ENCODE data around the gene DYSF.

The DYSF gene

DNA sequence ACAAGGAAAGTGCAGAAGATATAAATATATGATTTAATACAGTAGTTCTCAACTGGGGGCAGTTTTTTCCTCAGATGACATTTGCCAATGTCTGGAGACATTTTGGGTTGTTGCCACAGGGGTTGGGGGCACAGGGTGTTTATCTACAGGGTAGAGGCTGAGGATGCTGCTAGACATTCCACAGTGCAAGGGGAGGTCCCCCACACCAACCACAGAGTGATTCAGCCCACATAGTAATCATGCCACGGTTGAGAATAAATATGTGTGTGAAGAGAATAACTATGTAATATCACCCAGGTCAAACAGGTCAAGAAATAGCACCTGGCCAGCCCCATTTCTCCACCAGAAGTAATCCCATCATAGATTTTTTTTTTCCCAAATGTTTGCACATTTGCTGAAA lies 17.9 kb downstream of the DYSF start:
- DNase-seq (ENCODE audit: low spot score) = no peak
- TF ChIP-seq, protein P1, sequence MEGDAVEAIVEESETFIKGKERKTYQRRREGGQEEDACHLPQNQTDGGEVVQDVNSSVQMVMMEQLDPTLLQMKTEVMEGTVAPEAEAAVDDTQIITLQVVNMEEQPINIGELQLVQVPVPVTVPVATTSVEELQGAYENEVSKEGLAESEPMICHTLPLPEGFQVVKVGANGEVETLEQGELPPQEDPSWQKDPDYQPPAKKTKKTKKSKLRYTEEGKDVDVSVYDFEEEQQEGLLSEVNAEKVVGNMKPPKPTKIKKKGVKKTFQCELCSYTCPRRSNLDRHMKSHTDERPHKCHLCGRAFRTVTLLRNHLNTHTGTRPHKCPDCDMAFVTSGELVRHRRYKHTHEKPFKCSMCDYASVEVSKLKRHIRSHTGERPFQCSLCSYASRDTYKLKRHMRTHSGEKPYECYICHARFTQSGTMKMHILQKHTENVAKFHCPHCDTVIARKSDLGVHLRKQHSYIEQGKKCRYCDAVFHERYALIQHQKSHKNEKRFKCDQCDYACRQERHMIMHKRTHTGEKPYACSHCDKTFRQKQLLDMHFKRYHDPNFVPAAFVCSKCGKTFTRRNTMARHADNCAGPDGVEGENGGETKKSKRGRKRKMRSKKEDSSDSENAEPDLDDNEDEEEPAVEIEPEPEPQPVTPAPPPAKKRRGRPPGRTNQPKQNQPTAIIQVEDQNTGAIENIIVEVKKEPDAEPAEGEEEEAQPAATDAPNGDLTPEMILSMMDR (IDR thresholded peaks at IDR 0.05; ENCODE audit: borderline replicate concordance, control extremely low read depth, extremely low read depth, insufficient read depth, missing control alignments) = no peak
- in situ Hi-C loops (cut with MboI; ENCODE audit: low sequenced_read_pairs, unreplicated experiment) = no loop called here

DNA sequence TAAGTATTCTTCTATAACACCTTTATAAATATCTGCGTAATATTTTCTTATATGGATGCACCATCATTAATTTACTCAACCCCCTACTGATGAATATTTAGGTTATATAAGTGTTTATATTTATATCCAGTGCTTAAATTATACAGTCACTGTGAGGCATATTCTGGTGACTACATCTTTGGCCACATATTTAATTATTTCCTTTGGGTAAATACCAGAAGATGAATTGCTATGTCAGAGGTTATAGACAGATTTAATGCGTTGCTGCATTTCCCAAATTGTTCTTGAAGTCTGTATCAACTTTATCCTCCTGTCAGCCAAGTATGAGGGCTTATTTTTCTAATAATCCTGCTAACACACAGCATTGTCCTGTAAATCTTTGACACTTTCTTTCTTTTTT lies 18.7 kb downstream of the DYSF start:
- DNase-seq (ENCODE audit: low spot score) = no peak
- in situ Hi-C loops (cut with MboI; ENCODE audit: low sequenced_read_pairs, unreplicated experiment) = no loop called here
- TF ChIP-seq, protein P1 (IDR thresholded peaks at IDR 0.05; ENCODE audit: borderline replicate concordance, control extremely low read depth, extremely low read depth, insufficient read depth, missing control alignments) = no peak

DNA sequence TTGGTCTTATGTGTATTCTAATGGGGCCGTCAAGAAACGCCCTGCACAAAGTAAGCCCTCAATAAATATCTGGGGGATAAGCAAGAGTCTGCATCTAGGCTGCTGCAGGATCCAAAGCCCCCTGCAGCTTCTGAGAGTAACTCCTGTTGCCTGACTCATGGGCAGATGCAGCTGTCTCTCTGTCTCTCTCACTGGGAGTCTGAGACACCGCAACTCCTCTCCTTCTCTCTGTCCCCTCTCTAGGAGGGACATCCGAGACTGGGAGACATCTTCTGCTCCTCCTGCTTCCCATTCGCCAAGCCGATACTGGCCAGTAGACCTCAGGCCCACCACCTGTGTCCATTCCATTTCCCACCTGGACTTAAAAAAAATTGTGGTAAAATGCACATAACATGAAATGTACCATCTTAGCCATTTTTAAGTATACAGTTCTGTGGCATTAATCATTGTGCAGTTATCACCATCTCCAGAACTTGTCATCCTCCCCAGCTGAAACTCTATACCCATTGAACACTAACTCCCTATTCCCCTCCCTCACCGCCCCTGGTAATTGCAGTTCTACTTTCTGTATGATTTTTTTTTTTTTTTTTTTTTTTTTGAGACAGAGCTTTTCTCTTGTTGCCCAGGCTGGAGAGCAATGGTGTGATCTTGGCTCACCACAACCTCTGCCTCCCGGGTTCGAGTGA lies 20.1 kb downstream of the DYSF start:
- in situ Hi-C loops (cut with MboI; ENCODE audit: low sequenced_read_pairs, unreplicated experiment) = no loop called here
- TF ChIP-seq, protein P1 (IDR thresholded peaks at IDR 0.05; ENCODE audit: borderline replicate concordance, control extremely low read depth, extremely low read depth, insufficient read depth, missing control alignments) = no peak
- DNase-seq (ENCODE audit: low spot score) = no peak

DNA sequence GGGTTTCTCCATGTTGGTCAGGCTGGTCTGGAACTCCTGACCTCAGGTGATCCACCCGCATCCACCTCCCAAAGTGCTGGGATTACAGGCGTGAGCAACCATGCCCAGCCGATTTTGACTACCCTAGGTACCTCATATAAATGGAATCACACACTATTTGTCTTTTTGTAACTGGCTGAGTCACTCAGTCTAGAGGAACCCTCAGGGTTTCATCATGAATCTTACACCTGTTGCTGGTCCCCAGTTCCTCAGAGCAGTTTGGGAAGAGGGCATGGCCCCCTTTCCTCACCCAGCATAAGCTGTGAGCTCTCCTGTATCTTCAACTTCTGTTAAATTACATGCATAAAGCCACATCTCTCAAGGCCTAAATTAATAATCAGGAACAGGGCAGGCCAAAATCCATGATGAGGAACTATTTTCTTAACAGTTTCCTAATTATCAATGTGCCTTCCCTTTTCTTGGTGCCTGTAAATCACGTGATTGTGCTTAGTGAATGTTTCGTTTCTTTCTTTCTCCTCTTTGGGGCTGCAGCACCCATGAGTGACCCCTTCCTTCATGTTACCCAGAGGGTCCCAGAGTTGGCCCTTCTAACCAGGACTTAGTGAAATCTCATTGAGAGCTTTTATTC lies 20.9 kb downstream of the DYSF start:
- DNase-seq (ENCODE audit: low spot score) = no peak
- TF ChIP-seq, protein P1 (IDR thresholded peaks at IDR 0.05; ENCODE audit: borderline replicate concordance, control extremely low read depth, extremely low read depth, insufficient read depth, missing control alignments) = no peak
- in situ Hi-C loops (cut with MboI; ENCODE audit: low sequenced_read_pairs, unreplicated experiment) = no loop called here

DNA sequence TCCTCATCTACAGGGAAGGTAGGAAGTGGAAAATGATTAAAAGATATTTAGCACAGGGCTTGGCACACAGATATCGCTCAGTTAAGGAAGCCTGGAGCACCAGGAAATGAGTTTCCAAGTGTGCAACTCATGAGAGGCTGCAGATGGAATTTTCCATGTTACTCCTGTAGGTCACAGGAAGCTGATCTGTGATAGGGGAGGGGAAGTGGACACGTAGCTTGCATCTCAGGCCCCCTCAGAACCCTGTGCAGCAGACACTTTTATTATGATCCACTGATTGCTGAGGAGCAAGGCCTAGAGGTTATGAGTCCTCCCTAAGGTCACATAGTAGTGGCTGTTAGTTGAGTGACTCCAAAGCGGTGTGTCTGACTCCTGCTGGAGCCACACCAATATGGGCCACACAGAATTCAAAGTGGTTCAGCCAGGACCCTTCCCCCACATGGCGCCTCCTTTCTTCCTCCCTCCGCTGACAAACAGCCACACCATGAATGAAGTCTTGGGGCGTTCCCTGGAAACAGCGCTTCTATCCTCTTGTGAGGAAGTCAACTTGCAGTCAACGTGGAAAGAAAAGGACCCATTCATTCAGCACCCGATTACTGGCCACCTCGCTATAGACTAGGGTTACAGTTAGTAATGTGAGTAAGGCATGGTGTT lies 21.5 kb downstream of the DYSF start:
- in situ Hi-C loops (cut with MboI; ENCODE audit: low sequenced_read_pairs, unreplicated experiment) = no loop called here
- TF ChIP-seq, protein P1 (IDR thresholded peaks at IDR 0.05; ENCODE audit: borderline replicate concordance, control extremely low read depth, extremely low read depth, insufficient read depth, missing control alignments) = no peak
- no peak for DNase-seq (ENCODE audit: low spot score)

DNA sequence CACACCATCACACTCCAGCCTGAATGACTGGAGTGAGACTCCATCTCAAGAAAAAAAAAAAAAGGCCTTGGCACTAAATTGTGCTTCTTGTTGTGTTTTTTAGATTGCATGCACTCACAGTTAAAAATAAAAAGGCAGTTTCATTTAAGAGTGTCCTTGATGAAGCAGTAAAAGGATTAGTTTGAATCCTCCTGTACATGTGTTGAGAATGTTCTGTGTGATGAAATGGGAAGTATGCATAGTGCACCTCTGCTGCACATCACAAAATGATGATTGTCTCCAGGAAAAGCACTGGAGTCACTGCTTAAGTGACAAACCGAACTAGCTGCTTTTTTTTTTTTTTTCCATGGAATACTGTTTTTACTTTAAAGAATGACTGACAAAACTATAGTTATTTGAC lies 23.1 kb downstream of the DYSF start:
- in situ Hi-C loops (cut with MboI; ENCODE audit: low sequenced_read_pairs, unreplicated experiment) = no loop called here
- DNase-seq (ENCODE audit: low spot score) = no peak
- TF ChIP-seq, protein P1 (IDR thresholded peaks at IDR 0.05; ENCODE audit: borderline replicate concordance, control extremely low read depth, extremely low read depth, insufficient read depth, missing control alignments) = no peak

Measured in GM13976 (cell line).